EH (cell line): ENCODE measurements around the gene C20orf141.
A peak's percentile ranks its signal among the peaks of the same experiment; 100 is the strongest.

Source experiments
- DNase-seq: peaks from one replicate; pipeline ENCODE4 v3.0.0-alpha.2; 2015; ENCODE audit warnings: low read depth

Gene C20orf141

GRCh38 chr20:2851086-2851485, 36.3 kb downstream of the C20orf141 start:
- no peak for DNase-seq

GRCh38 chr20:2858591-2858990, 43.8 kb downstream of the C20orf141 start:
- no peak for DNase-seq

GRCh38 chr20:2859330-2860121, 44.7 kb downstream of the C20orf141 start:
- peak; percentile 90 for DNase-seq

- DNase-seq: no peak
Observed at GRCh38 chr20:2864626-2865025, 49.8 kb downstream of the C20orf141 start.

GRCh38 chr20:2865101-2865500, 50.3 kb downstream of the C20orf141 start:
- DNase-seq: no peak
